Glutamatergic neuron (in vitro differentiated cells): ENCODE results near the gene HTR4. TPM values are rescaled to one million over a fixed set of nuclear protein-coding genes. Genes with fewer than 3 reads are reported as not detected.

Experiments
- DNase-seq: peaks from one replicate; pipeline ENCODE4 v3.0.0; 2022
- H3K27ac Mint-ChIP-seq: one replicate; pipeline ENCODE4 v1.8.0; 2020; ENCODE audit warnings: mild to moderate bottlenecking, mixed read lengths, inconsistent platforms; ENCODE audit not compliant: unreplicated experiment
- H3K27me3 Mint-ChIP-seq: one replicate; pipeline ENCODE4 v1.8.0; 2020; ENCODE audit warnings: mild to moderate bottlenecking, moderate library complexity, mixed read lengths, inconsistent platforms; ENCODE audit not compliant: unreplicated experiment
- H3K36me3 Mint-ChIP-seq: one replicate; pipeline ENCODE4 v1.8.0; 2020; ENCODE audit warnings: mild to moderate bottlenecking, mixed read lengths, inconsistent platforms; ENCODE audit not compliant: unreplicated experiment
- H3K4me1 Mint-ChIP-seq: one replicate; pipeline ENCODE4 v1.8.0; 2020; ENCODE audit warnings: mild to moderate bottlenecking, low read depth, mixed read lengths, inconsistent platforms; ENCODE audit not compliant: unreplicated experiment
- H3K4me3 Mint-ChIP-seq: one replicate; pipeline ENCODE4 v1.8.0; 2020; ENCODE audit warnings: mild to moderate bottlenecking, mixed read lengths, inconsistent platforms; ENCODE audit not compliant: unreplicated experiment
- H3K9me3 Mint-ChIP-seq: one replicate; pipeline ENCODE4 v1.8.0; 2020; ENCODE audit warnings: mild to moderate bottlenecking, moderate library complexity, mixed read lengths, inconsistent platforms; ENCODE audit not compliant: unreplicated experiment
- total RNA-seq: library from RNA; stranded (reverse); fragmentation: NEBNext Ultra II Directional; extraction: Animal tissue kit (Norgen Biotek cat#: 25700); gene quantifications from one replicate; pipeline ENCODE4 v1.2.1, GENCODE V29; 2021; ENCODE audit not compliant: unreplicated experiment
- TF ChIP-seq, protein P1 (sequence below): fragments of 200-600 bp; sonication (generic); IDR thresholded peaks from one replicate; pipeline ENCODE4 v1.5.0; 2021; ENCODE audit not compliant: partially characterized antibody, unreplicated experiment

HTR4 gene
- total RNA-seq, 1 donor from 2014 or later, result not detected

DNA sequence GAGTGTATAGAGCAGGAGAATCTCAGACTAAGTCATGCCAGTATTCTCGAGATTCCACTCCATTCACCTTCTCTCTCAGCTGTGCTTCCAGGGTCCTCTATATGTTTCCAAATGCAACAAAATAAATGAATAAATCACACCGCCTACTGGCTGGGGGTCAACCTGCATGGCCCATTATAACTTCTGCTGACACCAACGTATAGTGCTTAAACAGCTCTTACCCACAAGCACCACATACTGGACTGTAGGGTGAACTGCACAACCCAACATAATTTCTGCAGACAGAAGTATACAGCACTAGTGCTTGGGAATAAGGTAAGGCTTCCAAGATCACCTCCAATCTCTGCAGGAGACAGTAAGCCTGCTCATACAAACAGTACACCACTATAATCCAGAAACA is 33.1 kb upstream of the HTR4 start:
- Mint-ChIP-seq H3K36me3 (no peaks in the 10 kb centered on the region), H3K9me3 (peaks cover 3% of the 10 kb centered on the region), H3K27me3 (no peaks in the 10 kb centered on the region), H3K4me3 (no peak overlapping the region), H3K27ac (no peak overlapping the region), H3K4me1 (no peaks in the 10 kb centered on the region)
- TF ChIP-seq, protein P1, sequence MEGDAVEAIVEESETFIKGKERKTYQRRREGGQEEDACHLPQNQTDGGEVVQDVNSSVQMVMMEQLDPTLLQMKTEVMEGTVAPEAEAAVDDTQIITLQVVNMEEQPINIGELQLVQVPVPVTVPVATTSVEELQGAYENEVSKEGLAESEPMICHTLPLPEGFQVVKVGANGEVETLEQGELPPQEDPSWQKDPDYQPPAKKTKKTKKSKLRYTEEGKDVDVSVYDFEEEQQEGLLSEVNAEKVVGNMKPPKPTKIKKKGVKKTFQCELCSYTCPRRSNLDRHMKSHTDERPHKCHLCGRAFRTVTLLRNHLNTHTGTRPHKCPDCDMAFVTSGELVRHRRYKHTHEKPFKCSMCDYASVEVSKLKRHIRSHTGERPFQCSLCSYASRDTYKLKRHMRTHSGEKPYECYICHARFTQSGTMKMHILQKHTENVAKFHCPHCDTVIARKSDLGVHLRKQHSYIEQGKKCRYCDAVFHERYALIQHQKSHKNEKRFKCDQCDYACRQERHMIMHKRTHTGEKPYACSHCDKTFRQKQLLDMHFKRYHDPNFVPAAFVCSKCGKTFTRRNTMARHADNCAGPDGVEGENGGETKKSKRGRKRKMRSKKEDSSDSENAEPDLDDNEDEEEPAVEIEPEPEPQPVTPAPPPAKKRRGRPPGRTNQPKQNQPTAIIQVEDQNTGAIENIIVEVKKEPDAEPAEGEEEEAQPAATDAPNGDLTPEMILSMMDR, result peak; percentile 64
- DNase-seq, result peak; percentile 15

DNA sequence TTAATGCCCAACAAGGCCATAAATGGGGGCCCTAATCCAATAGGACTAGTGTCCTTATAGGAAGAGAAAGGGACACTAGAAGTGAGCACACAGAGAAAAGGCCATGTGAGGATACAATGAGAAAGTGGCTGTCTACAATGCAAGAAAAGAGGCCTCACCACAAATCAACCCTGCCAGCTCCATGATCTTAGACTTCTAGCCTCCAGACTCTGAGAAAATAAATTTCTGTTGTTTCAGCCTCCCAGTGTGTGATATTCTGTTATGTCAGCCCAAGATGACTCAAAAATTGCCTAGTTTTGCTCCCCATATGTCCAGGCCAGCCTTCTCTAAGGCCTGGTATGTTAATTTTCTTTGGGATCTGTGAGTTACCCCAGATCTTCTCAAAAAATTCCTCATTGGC is 32.3 kb upstream of the HTR4 start:
- Mint-ChIP-seq H3K9me3 (peaks cover 3% of the 10 kb centered on the region), H3K4me1 (no peaks in the 10 kb centered on the region)

DNA sequence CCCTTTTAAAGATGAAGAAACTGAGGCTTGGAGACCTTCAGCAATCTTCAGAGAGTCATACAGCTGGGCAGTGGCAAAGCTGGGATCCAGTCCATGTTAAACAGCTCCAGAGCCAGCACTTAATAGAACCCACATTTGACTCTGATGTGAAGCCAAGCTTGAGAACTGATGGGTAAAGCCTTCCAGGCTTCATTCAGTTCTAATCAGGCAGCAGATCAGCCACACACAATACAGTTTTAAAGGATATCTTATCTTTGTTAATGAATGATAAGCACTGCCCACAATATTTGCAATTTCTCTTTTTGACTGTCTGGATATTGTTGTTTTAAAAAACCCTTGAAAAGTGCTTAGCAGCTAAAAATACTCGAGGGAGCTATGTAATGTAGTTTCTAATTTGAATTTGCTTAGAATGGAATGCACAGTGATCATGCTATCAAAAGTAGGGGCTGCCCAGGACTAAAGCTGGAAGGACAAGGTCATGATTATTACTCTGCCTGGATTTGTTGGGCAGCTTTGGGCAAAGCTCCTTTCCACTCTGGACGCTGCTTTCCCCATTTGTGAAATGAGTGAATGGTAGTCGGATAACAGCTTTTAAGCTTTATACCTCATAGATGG is 31.3 kb upstream of the HTR4 start:
- no peaks in the 10 kb centered on the region for H3K4me1 Mint-ChIP-seq
- no peaks in the 10 kb centered on the region for H3K27me3 Mint-ChIP-seq
- TF ChIP-seq, protein P1, result no peak
- no peaks in the 10 kb centered on the region for H3K36me3 Mint-ChIP-seq
- no peaks in the 10 kb centered on the region for H3K9me3 Mint-ChIP-seq
- H3K4me3 Mint-ChIP-seq, result no peak overlapping the region
- H3K27ac Mint-ChIP-seq, result no peak overlapping the region
- no peak for DNase-seq

More for the DNA sequence above, 32.3 kb upstream of the HTR4 start:
- H3K27me3 Mint-ChIP-seq, result no peaks in the 10 kb centered on the region
- H3K27ac Mint-ChIP-seq, result no peak overlapping the region
- TF ChIP-seq, protein P1, result no peak
- no peak overlapping the region for H3K4me3 Mint-ChIP-seq
- no peaks in the 10 kb centered on the region for H3K36me3 Mint-ChIP-seq
- no peak for DNase-seq

DNA sequence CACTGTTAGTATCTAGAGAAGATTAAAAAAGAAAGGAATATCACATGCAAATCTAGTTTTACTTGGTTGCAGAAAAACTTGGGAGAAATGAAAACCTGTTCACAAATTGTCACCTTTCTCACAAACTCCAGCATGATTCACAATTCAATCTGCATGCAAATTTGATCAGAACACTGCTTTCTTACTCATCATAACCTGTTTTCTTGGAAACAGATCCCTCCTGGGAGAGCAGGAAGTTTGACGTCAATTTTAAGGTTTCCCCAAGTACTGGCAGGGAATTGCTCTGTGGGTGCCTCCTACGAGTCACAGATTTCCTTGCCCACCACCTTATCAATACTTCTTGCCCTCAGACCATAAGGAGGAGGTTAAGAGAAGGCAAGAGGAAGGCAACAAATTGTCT is 30.2 kb upstream of the HTR4 start:
- Mint-ChIP-seq H3K4me3 (no peak overlapping the region), H3K27ac (no peak overlapping the region), H3K4me1 (no peaks in the 10 kb centered on the region), H3K27me3 (no peaks in the 10 kb centered on the region), H3K9me3 (no peaks in the 10 kb centered on the region), H3K36me3 (no peaks in the 10 kb centered on the region)
- TF ChIP-seq, protein P1, result no peak
- DNase-seq, result no peak

DNA sequence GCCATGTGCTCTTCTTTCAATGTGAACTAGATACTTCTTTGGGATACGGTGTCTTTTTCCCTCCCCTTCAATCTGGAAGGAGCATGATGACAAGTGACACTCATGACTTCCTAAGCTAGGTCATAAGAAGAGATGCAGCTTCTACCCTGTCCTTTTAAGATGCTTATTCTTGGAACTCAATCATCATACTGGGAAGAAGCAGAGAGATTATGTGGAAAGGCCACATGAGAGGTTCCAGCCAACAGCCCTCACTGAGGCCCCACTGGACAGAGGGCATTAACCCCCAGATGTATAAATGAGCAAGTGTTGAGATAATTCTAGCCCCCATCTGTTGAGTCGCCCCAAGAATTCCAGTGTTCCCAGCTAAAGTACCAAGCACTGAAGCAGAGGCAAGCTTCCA is 29.3 kb upstream of the HTR4 start:
- no peaks in the 10 kb centered on the region for H3K27me3 Mint-ChIP-seq
- TF ChIP-seq, protein P1, result no peak
- no peaks in the 10 kb centered on the region for H3K4me1 Mint-ChIP-seq
- no peak overlapping the region for H3K4me3 Mint-ChIP-seq
- no peaks in the 10 kb centered on the region for H3K9me3 Mint-ChIP-seq
- no peak for DNase-seq
- H3K36me3 Mint-ChIP-seq, result no peaks in the 10 kb centered on the region
- H3K27ac Mint-ChIP-seq, result no peak overlapping the region
